T-helper 1 cell treated with Interleukin-12 subunit alpha and Interleukin-12 subunit beta and Interleukin-4 antibody, amounts not matched to agents 30 μg/mL and 1 μg/mL, for 36 hours (primary cell): ENCODE data around the gene F7.

ENCODE experiments used
- H3K27ac Mint-ChIP-seq: one replicate; pipeline ENCODE4 v1.8.0; 2021; ENCODE audit warnings: mild to moderate bottlenecking, mixed read lengths
- H3K27me3 Mint-ChIP-seq: one replicate; pipeline ENCODE4 v1.8.0; 2021; ENCODE audit warnings: low read depth, mixed read lengths
- H3K36me3 Mint-ChIP-seq: one replicate; pipeline ENCODE4 v1.8.0; 2021; ENCODE audit warnings: low read depth, mixed read lengths
- H3K4me1 Mint-ChIP-seq: one replicate; pipeline ENCODE4 v1.8.0; 2021; ENCODE audit warnings: low read depth, mixed read lengths
- H3K4me3 Mint-ChIP-seq: one replicate; pipeline ENCODE4 v1.8.0; 2021; ENCODE audit warnings: mild to moderate bottlenecking, moderate library complexity, mixed read lengths
- H3K9me3 Mint-ChIP-seq: one replicate; pipeline ENCODE4 v1.8.0; 2021; ENCODE audit warnings: mixed read lengths

The F7 gene

GRCh38 chr13:113148940-113149503 lies 43.4 kb downstream of the F7 start:
- H3K9me3 Mint-ChIP-seq: no peaks in the 10 kb centered on the region
- no peak overlapping the region for H3K27ac Mint-ChIP-seq
- peaks cover 28% of the 10 kb centered on the region for H3K27me3 Mint-ChIP-seq
- H3K36me3 Mint-ChIP-seq: peaks cover 4% of the 10 kb centered on the region
- no peak overlapping the region for H3K4me3 Mint-ChIP-seq
- H3K4me1 Mint-ChIP-seq: peaks cover 8% of the 10 kb centered on the region

- H3K36me3 Mint-ChIP-seq: peaks cover 6% of the 10 kb centered on the region
- no peak overlapping the region for H3K4me3 Mint-ChIP-seq
- H3K9me3 Mint-ChIP-seq: peaks cover 3% of the 10 kb centered on the region
- H3K4me1 Mint-ChIP-seq: peaks cover 9% of the 10 kb centered on the region
- H3K27ac Mint-ChIP-seq: no peak overlapping the region
- peaks cover 30% of the 10 kb centered on the region for H3K27me3 Mint-ChIP-seq
Measured at GRCh38 chr13:113149711-113150549, 44.3 kb downstream of the F7 start.

DNA sequence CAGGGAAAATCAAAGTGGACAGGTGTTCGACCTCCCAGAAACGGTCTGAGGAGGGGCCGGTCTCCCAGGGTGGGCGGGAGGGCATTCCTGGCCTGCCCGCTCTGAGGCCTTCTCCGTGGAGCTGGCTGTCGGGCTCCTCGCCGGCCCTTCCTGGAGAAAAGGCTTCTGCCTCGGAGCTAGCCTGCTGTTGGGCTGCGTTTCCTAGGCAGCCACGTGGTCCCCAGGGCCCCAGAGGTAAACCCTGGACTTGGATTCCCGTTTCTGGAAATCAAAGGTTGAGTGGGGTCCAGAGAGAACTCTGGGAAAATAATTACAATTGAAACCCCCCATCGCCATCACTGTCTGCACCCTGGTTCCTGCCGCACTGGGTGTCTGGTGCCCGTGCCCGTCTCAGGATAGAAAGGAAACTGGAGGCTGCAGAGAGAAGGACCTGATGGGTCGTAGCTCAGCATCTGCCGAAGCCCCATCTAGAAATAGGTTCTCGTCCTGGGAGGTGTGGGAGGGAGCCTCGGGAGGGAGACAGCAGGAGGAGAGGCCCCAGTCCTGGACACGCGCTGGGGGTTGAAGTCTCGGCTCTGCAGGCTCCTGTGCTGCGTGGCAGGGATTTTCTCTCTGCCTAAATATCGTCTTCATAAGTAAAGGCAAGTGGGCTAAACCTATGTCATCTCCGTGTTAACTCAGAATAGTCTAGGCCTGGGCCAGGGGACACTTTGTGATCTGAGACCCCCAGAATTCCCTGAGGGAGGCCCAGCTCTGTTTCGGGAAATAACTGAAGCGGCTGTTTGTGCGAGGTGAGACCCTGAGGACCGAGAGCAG lies 45.2 kb downstream of the F7 start:
- no peak overlapping the region for H3K4me3 Mint-ChIP-seq

GRCh38 chr13:113151745-113152690 lies 46.4 kb downstream of the F7 start:
- peak overlapping the region; percentile 53 for H3K27ac Mint-ChIP-seq
- H3K4me1 Mint-ChIP-seq: peaks cover 11% of the 10 kb centered on the region
- H3K4me3 Mint-ChIP-seq: peak overlapping the region; percentile 74
- H3K9me3 Mint-ChIP-seq: peaks cover 16% of the 10 kb centered on the region
- peaks cover 40% of the 10 kb centered on the region for H3K27me3 Mint-ChIP-seq
- peaks cover 16% of the 10 kb centered on the region for H3K36me3 Mint-ChIP-seq

More for the DNA sequence above, 45.2 kb downstream of the F7 start:
- H3K27ac Mint-ChIP-seq: peak overlapping the region; percentile 22
- peaks cover 11% of the 10 kb centered on the region for H3K9me3 Mint-ChIP-seq
- peaks cover 12% of the 10 kb centered on the region for H3K36me3 Mint-ChIP-seq
- peaks cover 38% of the 10 kb centered on the region for H3K27me3 Mint-ChIP-seq
- peaks cover 11% of the 10 kb centered on the region for H3K4me1 Mint-ChIP-seq

- H3K4me1 Mint-ChIP-seq: peaks cover 11% of the 10 kb centered on the region
- peak overlapping the region; percentile 74 for H3K4me3 Mint-ChIP-seq
- H3K9me3 Mint-ChIP-seq: peaks cover 21% of the 10 kb centered on the region
- peaks cover 41% of the 10 kb centered on the region for H3K27me3 Mint-ChIP-seq
- peaks cover 21% of the 10 kb centered on the region for H3K36me3 Mint-ChIP-seq
- H3K27ac Mint-ChIP-seq: peak overlapping the region; percentile 50
Measured at GRCh38 chr13:113152691-113152983, 47.0 kb downstream of the F7 start.

- Mint-ChIP-seq H3K27me3 (peaks cover 45% of the 10 kb centered on the region), H3K27ac (peak overlapping the region; percentile 71), H3K36me3 (peaks cover 21% of the 10 kb centered on the region), H3K9me3 (peaks cover 21% of the 10 kb centered on the region), H3K4me3 (peak overlapping the region; percentile 74), H3K4me1 (peaks cover 11% of the 10 kb centered on the region)
Measured at GRCh38 chr13:113152984-113153809, 47.6 kb downstream of the F7 start.

- Mint-ChIP-seq H3K4me3 (peak overlapping the region; percentile 54), H3K4me1 (peaks cover 11% of the 10 kb centered on the region)
Measured at GRCh38 chr13:113153810-113154748, 48.5 kb downstream of the F7 start.

DNA sequence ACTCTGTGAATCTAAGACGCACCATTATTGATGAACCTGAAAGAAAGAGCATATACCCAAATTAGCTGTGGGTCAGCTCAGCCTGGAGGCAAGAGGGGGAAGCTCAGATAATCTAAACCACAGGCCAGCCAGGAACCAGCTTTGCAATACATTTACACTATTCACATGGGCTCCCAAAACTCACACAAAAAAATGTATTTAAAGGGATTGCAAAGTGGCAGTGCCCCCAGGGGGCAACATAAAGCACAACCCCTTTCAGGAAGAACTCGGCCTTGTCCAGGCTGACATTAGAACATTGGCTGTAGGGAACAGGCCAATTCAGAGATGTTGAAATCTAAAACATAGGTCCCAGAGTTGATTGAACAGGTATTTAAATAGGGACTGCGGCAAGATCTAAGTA lies 49.6 kb downstream of the F7 start:
- H3K36me3 Mint-ChIP-seq: peaks cover 21% of the 10 kb centered on the region
- H3K27me3 Mint-ChIP-seq: peaks cover 47% of the 10 kb centered on the region
- H3K4me3 Mint-ChIP-seq: no peak overlapping the region
- peaks cover 21% of the 10 kb centered on the region for H3K9me3 Mint-ChIP-seq
- H3K4me1 Mint-ChIP-seq: peaks cover 14% of the 10 kb centered on the region
- peak overlapping the region; percentile 31 for H3K27ac Mint-ChIP-seq

More at GRCh38 chr13:113153810-113154748, 48.5 kb downstream of the F7 start:
- Mint-ChIP-seq H3K36me3 (peaks cover 21% of the 10 kb centered on the region), H3K27ac (peak overlapping the region; percentile 71), H3K27me3 (peaks cover 47% of the 10 kb centered on the region), H3K9me3 (peaks cover 21% of the 10 kb centered on the region)

GRCh38 chr13:113155982-113156655 lies 50.5 kb downstream of the F7 start:
- H3K4me3 Mint-ChIP-seq: no peak overlapping the region
- peaks cover 21% of the 10 kb centered on the region for H3K36me3 Mint-ChIP-seq
- H3K27me3 Mint-ChIP-seq: peaks cover 42% of the 10 kb centered on the region
- peaks cover 17% of the 10 kb centered on the region for H3K4me1 Mint-ChIP-seq
- peaks cover 21% of the 10 kb centered on the region for H3K9me3 Mint-ChIP-seq
- no peak overlapping the region for H3K27ac Mint-ChIP-seq

DNA sequence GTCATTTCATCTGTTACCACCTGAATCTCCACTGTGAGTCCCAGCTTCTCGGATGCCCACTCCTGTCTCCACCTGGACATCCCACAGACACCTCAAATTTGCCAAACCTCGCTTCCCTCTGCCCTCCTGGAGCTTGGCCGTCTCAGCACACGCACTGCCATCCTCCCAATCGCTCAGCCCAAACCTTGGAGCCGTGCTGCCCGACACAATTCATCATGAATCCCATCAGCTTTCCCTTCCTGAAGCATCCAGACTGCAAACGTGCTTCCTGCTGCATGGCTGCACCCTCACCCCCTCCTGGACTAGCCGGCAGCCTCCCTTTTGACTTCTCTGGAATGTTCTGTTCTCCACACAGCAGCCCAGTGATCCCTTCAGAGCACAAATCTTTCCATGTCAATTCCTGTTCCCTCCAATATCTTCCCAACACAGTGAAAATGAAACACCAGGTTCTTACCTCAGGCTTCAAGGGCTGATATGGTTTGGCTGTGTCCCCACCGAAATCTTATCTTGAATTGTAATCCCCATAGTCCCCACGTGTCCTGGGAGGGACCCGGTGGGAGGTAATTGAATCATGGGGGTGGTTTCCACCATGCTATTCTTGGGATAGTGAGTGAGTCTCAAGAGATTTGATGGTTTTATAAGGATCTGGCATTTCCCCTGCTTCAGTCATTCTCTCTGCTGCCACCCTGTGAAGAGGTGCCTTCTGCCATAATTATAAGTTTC lies 51.8 kb downstream of the F7 start:
- no peak overlapping the region for H3K27ac Mint-ChIP-seq
- peaks cover 21% of the 10 kb centered on the region for H3K9me3 Mint-ChIP-seq
- peaks cover 31% of the 10 kb centered on the region for H3K27me3 Mint-ChIP-seq
- peaks cover 20% of the 10 kb centered on the region for H3K36me3 Mint-ChIP-seq
- peaks cover 18% of the 10 kb centered on the region for H3K4me1 Mint-ChIP-seq
- H3K4me3 Mint-ChIP-seq: no peak overlapping the region

DNA sequence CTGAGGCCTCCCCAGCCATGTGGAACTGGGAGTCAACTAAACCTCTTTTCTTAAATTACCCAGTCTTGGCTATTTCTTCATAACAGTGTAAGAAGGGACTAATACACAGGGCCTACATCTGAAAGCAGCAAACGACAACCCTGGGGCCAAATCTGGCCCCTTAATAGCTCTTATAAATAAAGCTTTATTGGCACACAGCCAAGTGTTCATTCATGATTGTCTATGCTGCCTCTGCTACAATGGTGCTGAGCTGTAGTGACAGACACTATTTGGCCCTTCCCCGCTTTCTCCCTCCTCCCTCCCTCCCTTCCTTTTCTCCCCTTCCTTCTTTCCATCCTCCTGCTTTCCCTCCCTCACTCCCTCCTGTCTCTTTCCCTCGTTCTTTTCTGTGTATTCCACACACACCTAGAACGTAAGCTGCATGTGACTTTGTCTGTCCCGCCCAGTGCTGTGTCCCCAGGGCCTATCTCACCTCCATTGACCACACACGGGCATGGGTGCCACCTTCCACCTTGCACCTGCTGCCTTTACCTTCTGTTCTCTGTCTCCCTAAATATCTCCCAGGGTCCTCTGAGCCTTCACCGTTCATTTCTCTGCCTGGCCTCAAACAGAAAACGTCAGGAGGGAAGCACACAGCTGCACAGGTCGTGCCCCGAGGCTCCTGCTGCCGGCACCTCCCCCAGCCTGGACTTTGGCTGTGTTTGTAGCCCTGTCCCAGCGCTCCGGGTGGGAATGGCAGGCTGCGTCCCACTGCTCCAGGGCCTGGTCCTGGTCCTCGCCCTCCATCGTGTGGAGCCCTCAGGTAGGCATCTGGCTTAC lies 52.5 kb downstream of the F7 start, which contains the start of gene PROZ:
PROZ (plus strand) TSS at position 720 of the 819 bp plus-strand sequence; CDS start at position 733, 13 bp downstream.
- H3K9me3 Mint-ChIP-seq: peaks cover 21% of the 10 kb centered on the region
- H3K27ac Mint-ChIP-seq: no peak within 1 kb of the TSS
- no peak within 1 kb of the TSS for H3K4me3 Mint-ChIP-seq
- H3K36me3 Mint-ChIP-seq: peaks cover 17% of the 10 kb centered on the region
- H3K27me3 Mint-ChIP-seq: peaks cover 25% of the 10 kb centered on the region
- H3K4me1 Mint-ChIP-seq: peaks cover 13% of the 10 kb centered on the region
